Transverse colon (tissue), 4 donors: ENCODE data around the gene GAPDHS. TPM values are rescaled to one million over a fixed set of nuclear protein-coding genes. Genes with fewer than 3 reads are reported as not detected.

Experiments used
- DNase-seq: peaks from one replicate; pipeline ENCODE4 v3.0.0-alpha.2; 2019
- H3K27ac ChIP-seq, 4 donors: fragments of 200-600 bp; sonication (generic); 2 replicates each; pipeline ENCODE4 v1.5.1; 2016 to 2018; ENCODE audit warnings: inconsistent platforms in 4 of 4
- H3K27me3 ChIP-seq: fragments of 200-600 bp; sonication (generic); 2 replicates; pipeline ENCODE4 v1.5.1; 2017; ENCODE audit warnings: inconsistent platforms
- H3K36me3 ChIP-seq, 4 donors: fragments of 200-600 bp; sonication (generic); 2 replicates each; pipeline ENCODE4 v1.5.1; 2017 to 2019; ENCODE audit warnings: inconsistent platforms in 4 of 4
- H3K4me1 ChIP-seq, 4 donors: fragments of 200-600 bp; sonication (generic); 2 replicates each; pipeline ENCODE4 v1.5.1; 2017 to 2020; ENCODE audit warnings: inconsistent platforms in 4 of 4
- H3K4me3 ChIP-seq, 4 donors: fragments of 200-600 bp; sonication (generic); 1 replicate in 1 of 4; 2 replicates in 3 of 4; pipeline versions ENCODE4 v1.5.1 to v1.6.1; 2017 to 2019; ENCODE audit warnings: inconsistent platforms in 4 of 4
- H3K9me3 ChIP-seq, 2 donors: fragments of 200-600 bp; sonication (generic); 2 replicates each; pipeline ENCODE4 v1.5.1; 2017 to 2019; ENCODE audit warnings: inconsistent platforms in 2 of 2
- CTCF ChIP-seq, 5 experiments: fragments of 200-600 bp in 3 of 5; fragments of 450-650 bp in 2 of 5; sonication (generic) in 3 of 5; IDR thresholded peaks; 1 replicate in 2 of 5; 2 replicates in 3 of 5; pipeline ENCODE4 v1.5.1; 2016 to 2017; ENCODE audit warnings: antibody characterized with exemption in 5 of 5, inconsistent platforms in 3 of 5, mild to moderate bottlenecking in 2 of 5, moderate library complexity in 1 of 5
- EP300 ChIP-seq: sonication (generic); formaldehyde crosslinking; IDR thresholded peaks from one replicate; pipeline ENCODE4 v1.6.1; 2017; ENCODE audit warnings: antibody characterized with exemption, low read depth
- POLR2A ChIP-seq: fragments of 450-650 bp; IDR thresholded peaks from one replicate; pipeline ENCODE4 v1.6.1; 2016; ENCODE audit warnings: antibody characterized with exemption, mild to moderate bottlenecking, moderate library complexity
- POLR2AphosphoS5 ChIP-seq, 3 donors: sonication (generic); formaldehyde crosslinking; IDR thresholded peaks; one replicate each; pipeline ENCODE4 v1.6.1; 2016; ENCODE audit warnings: antibody characterized with exemption in 3 of 3
- WGBS, 2 donors: methylation state at CpG; one replicate each; pipeline ENCODE4 v1.1.5; 2018; ENCODE audit warnings: low coverage in 1 of 2; 5-methylcytosine and 5-hydroxymethylcytosine counted together
- in situ Hi-C, 4 donors: fragments of 200-750 bp; cut with MboI; loops; one replicate each; pipeline versions ENCODE4 v1.15.0 to v1.15.1; 2017; ENCODE audit warnings: low sequenced_read_pairs in 3 of 4, low pct_ligation_motif_present in 1 of 4, low pct_unique_long_range_greater_than_20kb in 1 of 4
- intact Hi-C: fragments of 100-400 bp; cut with DNase I; formaldehyde crosslinking; loops from one replicate; pipeline ENCODE4 v1.15.1; 2023; ENCODE audit warnings: low total_unique reads
- total RNA-seq, 4 donors: library from RNA; depleted of rRNA; stranded (reverse); fragments of >200 nt; gene quantifications; one replicate each; pipeline ENCODE4 v1.1.0, GENCODE V29; 2016

Gene GAPDHS
- total RNA-seq, 4 donors from 2014 or later, result not detected

- peaks cover 10 to 16% of the 10 kb centered on the region in 2 donors for H3K9me3 ChIP-seq
- H3K27me3 ChIP-seq, result no peaks in the 10 kb centered on the region
- TF ChIP-seq POLR2AphosphoS5 (IDR thresholded peaks at IDR 0.05) (no peak), POLR2A (no peak), EP300 (no peak), CTCF (IDR thresholded peaks at IDR 0.05) (no peak)
- H3K27ac ChIP-seq, result no peak overlapping the region
- in situ Hi-C loops (no loop called here), intact Hi-C loops (loop anchor here (1.0 kb wide), 1 partner anchor 13 kb away; no protein-coding TSS in a partner anchor)
- no peaks in the 10 kb centered on the region for H3K4me1 ChIP-seq
- no peaks in the 10 kb centered on the region for H3K36me3 ChIP-seq
- H3K4me3 ChIP-seq, result no peak overlapping the region
- no peak for DNase-seq
- WGBS, 2 donors, result 71 to 82% methylated on average over 1 of the region's 1 CpG
Measured at GRCh38 chr19:35577918-35578317, 44.7 kb downstream of the GAPDHS start.

GRCh38 chr19:35578707-35579106, 45.5 kb downstream of the GAPDHS start:
- H3K36me3 ChIP-seq, result no peaks in the 10 kb centered on the region
- no peak for TF ChIP-seq CTCF (IDR thresholded peaks at IDR 0.05)
- WGBS, 2 donors, result 64 to 72% methylated on average over 5 to 7 of the region's 7 CpGs
- no peak overlapping the region for H3K4me3 ChIP-seq
- peaks cover 10 to 16% of the 10 kb centered on the region in 2 donors for H3K9me3 ChIP-seq
- no peak overlapping the region for H3K27ac ChIP-seq
- in situ Hi-C loops (no loop called here), intact Hi-C loops (loop anchor here (1.0 kb wide), 1 partner anchor 13 kb away; no protein-coding TSS in a partner anchor)
- no peaks in the 10 kb centered on the region for H3K27me3 ChIP-seq
- DNase-seq, result no peak
- H3K4me1 ChIP-seq, result no peaks in the 10 kb centered on the region

- no peaks in the 10 kb centered on the region for H3K4me1 ChIP-seq
- H3K4me3 ChIP-seq, result no peak overlapping the region
- WGBS, 2 donors, result 80 to 89% methylated on average over 1 of the region's 1 CpG
- in situ Hi-C loops (no loop called here), intact Hi-C loops (no loop called here)
- H3K27me3 ChIP-seq, result peaks cover 4% of the 10 kb centered on the region
- no peak overlapping the region for H3K27ac ChIP-seq
- no peaks in the 10 kb centered on the region for H3K9me3 ChIP-seq
- no peaks in the 10 kb centered on the region for H3K36me3 ChIP-seq
- no peak for DNase-seq
- TF ChIP-seq POLR2A (no peak), CTCF (IDR thresholded peaks at IDR 0.05) (no peak), POLR2AphosphoS5 (IDR thresholded peaks at IDR 0.05) (no peak), EP300 (no peak)
Measured at GRCh38 chr19:35582760-35583159, 49.5 kb downstream of the GAPDHS start.

GRCh38 chr19:35585848-35586247, 52.6 kb downstream of the GAPDHS start, which contains the start of gene PMIS2:
TSS of gene PMIS2 (plus strand) at chr19:35586173. CDS start at chr19:35586260, 87 bp downstream.
- DNase-seq, result no peak
- Histone ChIP-seq H3K36me3 (no peaks in the 10 kb centered on the region), H3K4me3 (no peak within 1 kb of the TSS), H3K4me1 (no peaks in the 10 kb centered on the region), H3K27ac (no peak within 1 kb of the TSS), H3K27me3 (peaks cover 4% of the 10 kb centered on the region), H3K9me3 (no peaks in the 10 kb centered on the region)
- in situ Hi-C loops, result no loop called here
- 53 to 54% methylated on average over 4 to 16 of the region's 16 CpGs for WGBS, 2 donors
- intact Hi-C loops, result no loop called here
- TF ChIP-seq POLR2A (no peak), EP300 (no peak), CTCF (IDR thresholded peaks at IDR 0.05) (no peak), POLR2AphosphoS5 (IDR thresholded peaks at IDR 0.05) (no peak)
